Esophagus squamous epithelium (tissue), 5 donors: Measurements from ENCODE around the gene FMNL3. TPM values are rescaled to one million over a fixed set of nuclear protein-coding genes. Genes with fewer than 3 reads are reported as not detected.

Experiments used
- DNase-seq: peaks from one replicate; lab custom pipeline; 2025; lab: John Stamatoyannopoulos, UW
- H3K27ac ChIP-seq, 4 donors: fragments of 200-600 bp; sonication (generic); one replicate each; pipeline ENCODE4 v1.5.1; 2016 to 2019; ENCODE audit warnings: mild to moderate bottlenecking in 1 of 4
- H3K27me3 ChIP-seq, 4 donors: fragments of 200-600 bp; sonication (generic); 1 replicate in 3 of 4; 2 replicates in 1 of 4; pipeline versions ENCODE4 v1.5.1 to v1.6.0; 2017 to 2021; ENCODE audit warnings: antibody characterized with exemption in 1 of 4
- H3K36me3 ChIP-seq, 3 donors: fragments of 200-600 bp; sonication (generic); one replicate each; pipeline ENCODE4 v1.5.1; 2016 to 2019
- H3K4me1 ChIP-seq, 3 donors: fragments of 200-600 bp; sonication (generic); one replicate each; pipeline ENCODE4 v1.5.1; 2017 to 2019
- H3K4me3 ChIP-seq, 4 donors: fragments of 200-600 bp; sonication (generic); 1 replicate in 3 of 4; 2 replicates in 1 of 4; pipeline ENCODE4 v1.5.1; 2016 to 2019; ENCODE audit warnings: mild to moderate bottlenecking in 2 of 4, moderate library complexity in 1 of 4
- H3K9me3 ChIP-seq, 3 donors: fragments of 200-600 bp; sonication (generic); one replicate each; pipeline ENCODE4 v1.5.1; 2016 to 2019
- POLR2A ChIP-seq, 4 donors: fragments of 450-650 bp; IDR thresholded peaks; one replicate each; pipeline ENCODE4 v1.6.1; 2017; ENCODE audit warnings: antibody characterized with exemption in 4 of 4, mild to moderate bottlenecking in 4 of 4, moderate library complexity in 3 of 4
- WGBS, 2 donors: methylation state at CpG; one replicate each; pipeline ENCODE4 v1.1.5; 2018; 5-methylcytosine and 5-hydroxymethylcytosine counted together
- intact Hi-C: fragments of 100-400 bp; cut with DNase I; formaldehyde crosslinking; loops from one replicate; pipeline ENCODE4 v1.15.0; 2022
- total RNA-seq, 4 donors: library from RNA; depleted of rRNA; stranded (reverse); fragments of >200 nt; gene quantifications; one replicate each; pipeline ENCODE4 v1.1.0, GENCODE V29; 2016
- TF ChIP-seq, protein P1 (sequence below), 6 experiments: fragments of 450-650 bp in 4 of 6; fragments of 200-600 bp in 2 of 6; sonication (generic) in 2 of 6; IDR thresholded peaks; one replicate each; pipeline ENCODE4 v1.5.1; 2016 to 2019; ENCODE audit warnings: antibody characterized with exemption in 6 of 6, mild to moderate bottlenecking in 4 of 6, moderate library complexity in 4 of 6
- donor health status: DM: yes; HTN: yes; CAD: no.

FMNL3 gene
- total RNA-seq, 4 donors from 2014 or later, result 5.2 to 7.6 (median 5.8) TPM

DNA sequence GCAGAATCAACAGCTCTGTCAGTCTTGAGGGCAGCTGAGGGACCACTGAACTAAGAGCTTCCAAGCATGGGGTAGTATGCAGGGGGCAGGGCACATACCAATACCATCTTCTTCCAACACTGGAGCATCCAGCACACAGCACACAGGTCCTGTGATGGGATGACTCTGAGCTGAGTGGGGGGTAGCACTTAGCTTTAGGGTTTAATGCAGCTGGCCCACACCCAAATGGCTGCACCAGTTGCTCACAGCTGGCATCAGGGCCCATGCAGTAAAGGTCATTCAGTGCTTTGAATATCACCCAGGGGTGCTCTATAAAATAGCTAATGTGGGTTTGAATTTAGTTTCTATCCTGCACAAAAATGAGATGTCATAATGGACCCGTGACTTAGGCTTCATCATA lies 103.5 kb downstream of the FMNL3 start:
- no peak for DNase-seq
- Histone ChIP-seq H3K27ac (no peak overlapping the region), H3K9me3 (no peaks in the 10 kb centered on the region), H3K36me3 (no peaks in the 10 kb centered on the region), H3K4me1 (no peaks in the 10 kb centered on the region), H3K4me3 (no peak overlapping the region), H3K27me3 (no peaks in the 10 kb centered on the region)
- WGBS, 2 donors, result 56% methylated on average over 1 of the region's 1 CpG; no CpG with 5 or more reads in 1 of the 2 donors
- TF ChIP-seq, protein P1, sequence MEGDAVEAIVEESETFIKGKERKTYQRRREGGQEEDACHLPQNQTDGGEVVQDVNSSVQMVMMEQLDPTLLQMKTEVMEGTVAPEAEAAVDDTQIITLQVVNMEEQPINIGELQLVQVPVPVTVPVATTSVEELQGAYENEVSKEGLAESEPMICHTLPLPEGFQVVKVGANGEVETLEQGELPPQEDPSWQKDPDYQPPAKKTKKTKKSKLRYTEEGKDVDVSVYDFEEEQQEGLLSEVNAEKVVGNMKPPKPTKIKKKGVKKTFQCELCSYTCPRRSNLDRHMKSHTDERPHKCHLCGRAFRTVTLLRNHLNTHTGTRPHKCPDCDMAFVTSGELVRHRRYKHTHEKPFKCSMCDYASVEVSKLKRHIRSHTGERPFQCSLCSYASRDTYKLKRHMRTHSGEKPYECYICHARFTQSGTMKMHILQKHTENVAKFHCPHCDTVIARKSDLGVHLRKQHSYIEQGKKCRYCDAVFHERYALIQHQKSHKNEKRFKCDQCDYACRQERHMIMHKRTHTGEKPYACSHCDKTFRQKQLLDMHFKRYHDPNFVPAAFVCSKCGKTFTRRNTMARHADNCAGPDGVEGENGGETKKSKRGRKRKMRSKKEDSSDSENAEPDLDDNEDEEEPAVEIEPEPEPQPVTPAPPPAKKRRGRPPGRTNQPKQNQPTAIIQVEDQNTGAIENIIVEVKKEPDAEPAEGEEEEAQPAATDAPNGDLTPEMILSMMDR (IDR thresholded peaks at IDR 0.05), result no peak
- no peak for TF ChIP-seq POLR2A (IDR thresholded peaks at IDR 0.05)
- intact Hi-C loops, result no loop called here

GRCh38 chr12:49599961-49600360 lies 107.2 kb downstream of the FMNL3 start:
- 91 to 92% methylated on average over 7 to 8 of the region's 8 CpGs for WGBS, 2 donors

DNA sequence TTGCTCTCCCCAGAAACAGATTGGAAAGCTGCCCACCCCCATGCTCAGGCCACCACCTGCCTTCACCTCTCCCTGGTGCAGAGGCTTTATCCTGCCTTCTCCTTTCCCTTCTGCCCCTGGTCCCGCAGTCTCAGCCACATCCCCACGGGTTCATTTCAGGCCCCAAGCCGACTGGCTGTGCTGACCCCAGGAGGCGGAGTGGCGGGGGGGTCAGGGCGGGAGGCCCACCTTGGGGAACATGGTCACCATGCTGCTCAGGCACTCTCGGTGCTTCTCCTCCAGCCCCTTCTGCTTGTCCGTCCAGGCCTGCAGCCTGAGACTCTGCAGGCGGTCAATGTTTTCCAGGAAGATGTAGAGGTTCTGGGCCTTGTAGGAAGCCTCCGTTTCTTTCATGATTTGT lies 108.7 kb downstream of the FMNL3 start:
- Histone ChIP-seq H3K4me1 (no peaks in the 10 kb centered on the region), H3K27me3 (no peaks in the 10 kb centered on the region), H3K4me3 (no peak overlapping the region), H3K27ac (no peak overlapping the region), H3K36me3 (no peaks in the 10 kb centered on the region), H3K9me3 (no peaks in the 10 kb centered on the region)
- intact Hi-C loops, result no loop called here
- 80 to 95% methylated on average over 3 of the region's 10 CpGs for WGBS, 2 donors
- TF ChIP-seq, protein P1 (IDR thresholded peaks at IDR 0.05), result no peak
- no peak for TF ChIP-seq POLR2A (IDR thresholded peaks at IDR 0.05)
- DNase-seq, result no peak

More at GRCh38 chr12:49599961-49600360, 107.2 kb downstream of the FMNL3 start:
- no peak for DNase-seq
- intact Hi-C loops, result no loop called here
- Histone ChIP-seq H3K4me1 (no peaks in the 10 kb centered on the region), H3K27ac (no peak overlapping the region), H3K36me3 (no peaks in the 10 kb centered on the region), H3K27me3 (no peaks in the 10 kb centered on the region), H3K4me3 (no peak overlapping the region), H3K9me3 (no peaks in the 10 kb centered on the region)
- no peak for TF ChIP-seq POLR2A (IDR thresholded peaks at IDR 0.05)
- TF ChIP-seq, protein P1 (IDR thresholded peaks at IDR 0.05), result no peak

- Histone ChIP-seq H3K9me3 (no peaks in the 10 kb centered on the region), H3K27me3 (no peaks in the 10 kb centered on the region), H3K27ac (no peak overlapping the region), H3K4me3 (no peak overlapping the region), H3K4me1 (peaks cover 0 to 10% (median 6%) of the 10 kb centered on the region in 3 donors), H3K36me3 (peaks cover 0 to 36% (median 5%) of the 10 kb centered on the region in 3 donors)
- no peak for DNase-seq
- TF ChIP-seq, protein P1 (IDR thresholded peaks at IDR 0.05), result no peak
- TF ChIP-seq POLR2A (IDR thresholded peaks at IDR 0.05), result no peak
- 20 to 33% methylated on average over 1 of the region's 4 CpGs for WGBS, 2 donors
- intact Hi-C loops, result no loop called here
These were observed 118.3 kb downstream of the FMNL3 start for GRCh38 chr12:49588721-49589516.

DNA sequence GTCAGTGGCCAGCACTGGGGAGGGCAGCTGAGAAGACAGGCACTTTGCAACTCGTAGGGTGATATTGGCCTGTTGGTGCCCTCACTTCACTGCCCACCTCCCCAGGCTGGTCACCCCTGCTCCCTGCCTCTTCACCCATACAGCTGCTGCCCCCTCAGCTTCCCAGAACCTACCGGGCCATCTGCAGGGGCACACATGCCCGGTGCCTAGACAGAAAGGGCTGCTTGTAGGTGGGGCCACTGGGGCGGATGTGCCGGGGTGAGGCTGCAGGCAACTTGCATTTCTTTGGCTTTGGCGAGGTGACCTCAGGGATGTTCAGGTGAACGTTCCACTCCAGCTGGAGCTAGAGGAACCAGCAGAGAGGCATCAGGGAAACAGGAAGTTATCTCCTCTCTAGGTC lies 118.9 kb downstream of the FMNL3 start:
- no peak for DNase-seq
- Histone ChIP-seq H3K36me3 (peaks cover 0 to 43% (median 5%) of the 10 kb centered on the region in 3 donors), H3K9me3 (no peaks in the 10 kb centered on the region), H3K4me3 (no peak overlapping the region), H3K27me3 (no peaks in the 10 kb centered on the region), H3K27ac (no peak overlapping the region), H3K4me1 (peaks cover 0 to 17% (median 6%) of the 10 kb centered on the region in 3 donors)
- intact Hi-C loops, result no loop called here
- 62 to 67% methylated on average over 1 to 3 of the region's 7 CpGs for WGBS, 2 donors
- TF ChIP-seq, protein P1 (IDR thresholded peaks at IDR 0.05), result no peak
- TF ChIP-seq POLR2A (IDR thresholded peaks at IDR 0.05), result no peak
